Smooth muscle cell (in vitro differentiated cells): ENCODE results near the gene CFAP410. TPM values are rescaled to one million over a fixed set of nuclear protein-coding genes. Genes with fewer than 3 reads are reported as not detected.
"Not testable (repeated sequence)": the region's sequence is repeated elsewhere in the genome, so short reads cannot be mapped to it uniquely, and the experiment has no call there.

Experiments
- DNase-seq: peaks from one replicate; lab custom pipeline; 2025; ENCODE audit not compliant: unreplicated experiment; lab: John Stamatoyannopoulos, UW
- H2AFZ ChIP-seq: fragments of 200-600 bp; sonication (generic); 2 replicates; pipeline ENCODE4 v1.6.0; 2016; ENCODE audit warnings: antibody characterized with exemption, low read depth, mild to moderate bottlenecking
- H3F3A ChIP-seq: fragments of 200-600 bp; sonication (generic); 2 replicates; pipeline ENCODE4 v1.6.0; 2017; ENCODE audit warnings: antibody characterized with exemption, low read depth
- H3K27ac ChIP-seq: fragments of 200-600 bp; sonication (generic); 2 replicates; pipeline ENCODE4 v1.5.1; 2016; ENCODE audit warnings: low read depth, mild to moderate bottlenecking
- H3K27me3 ChIP-seq: fragments of 200-600 bp; sonication (generic); 2 replicates; pipeline ENCODE4 v1.6.1; 2016; ENCODE audit warnings: low read depth, mild to moderate bottlenecking
- H3K36me3 ChIP-seq: fragments of 200-600 bp; sonication (generic); 2 replicates; pipeline ENCODE4 v1.5.1; 2016; ENCODE audit warnings: low read depth
- H3K4me1 ChIP-seq: fragments of 200-600 bp; sonication (generic); 2 replicates; pipeline ENCODE4 v1.5.1; 2016; ENCODE audit warnings: low read depth
- H3K4me2 ChIP-seq: fragments of 200-600 bp; sonication (generic); 2 replicates; pipeline ENCODE4 v1.6.0; 2016; ENCODE audit warnings: mild to moderate bottlenecking
- H3K4me3 ChIP-seq: fragments of 200-600 bp; sonication (generic); 2 replicates; pipeline ENCODE4 v1.5.1; 2016; ENCODE audit warnings: mild to moderate bottlenecking
- H3K79me2 ChIP-seq: fragments of 200-600 bp; sonication (generic); 2 replicates; pipeline ENCODE4 v1.6.0; 2016; ENCODE audit warnings: low read depth, mild to moderate bottlenecking
- H3K9ac ChIP-seq: fragments of 200-600 bp; sonication (generic); 2 replicates; pipeline ENCODE4 v1.6.0; 2016; ENCODE audit warnings: low read depth
- H3K9me3 ChIP-seq: fragments of 200-600 bp; sonication (generic); replicated peaks from 2 replicates; pipeline ENCODE4 v1.5.1; 2016; ENCODE audit warnings: low read depth
- H4K20me1 ChIP-seq: fragments of 200-600 bp; sonication (generic); 2 replicates; pipeline ENCODE4 v1.6.0; 2016; ENCODE audit warnings: low read depth
- whole genome bisulfite sequencing: methylation state at CpG from one replicate; pipeline ENCODE4 v1.1.7; 2016; ENCODE audit warnings: low lambda C conversion rate; 5-methylcytosine and 5-hydroxymethylcytosine counted together
- polyA plus RNA-seq: library from polyadenylated mRNA; unstranded; fragments of >200 nt; fragmentation: Nextera tagmentation; extraction: Ambion mirVana; gene quantifications from 2 replicates; pipeline ENCODE4 v1.2.1, GENCODE V29; 2016
- total RNA-seq: library from RNA; depleted of rRNA; stranded (reverse); fragments of >200 nt; gene quantifications from 2 replicates; pipeline ENCODE4 v1.2.3, GENCODE V29; 2014
- TF ChIP-seq, protein P1 (sequence below): fragments of 200-600 bp; sonication (generic); IDR thresholded peaks from 2 replicates; pipeline ENCODE4 v1.5.1; 2017; ENCODE audit warnings: borderline replicate concordance, mild to moderate bottlenecking, antibody characterized with exemption; ENCODE audit not compliant: insufficient read depth, poor library complexity, severe bottlenecking

The CFAP410 gene
- total and polyA plus RNA-seq, 2 experiments from 2014 or later, result 6.5 to 21.7 TPM

- TF ChIP-seq, protein P1, sequence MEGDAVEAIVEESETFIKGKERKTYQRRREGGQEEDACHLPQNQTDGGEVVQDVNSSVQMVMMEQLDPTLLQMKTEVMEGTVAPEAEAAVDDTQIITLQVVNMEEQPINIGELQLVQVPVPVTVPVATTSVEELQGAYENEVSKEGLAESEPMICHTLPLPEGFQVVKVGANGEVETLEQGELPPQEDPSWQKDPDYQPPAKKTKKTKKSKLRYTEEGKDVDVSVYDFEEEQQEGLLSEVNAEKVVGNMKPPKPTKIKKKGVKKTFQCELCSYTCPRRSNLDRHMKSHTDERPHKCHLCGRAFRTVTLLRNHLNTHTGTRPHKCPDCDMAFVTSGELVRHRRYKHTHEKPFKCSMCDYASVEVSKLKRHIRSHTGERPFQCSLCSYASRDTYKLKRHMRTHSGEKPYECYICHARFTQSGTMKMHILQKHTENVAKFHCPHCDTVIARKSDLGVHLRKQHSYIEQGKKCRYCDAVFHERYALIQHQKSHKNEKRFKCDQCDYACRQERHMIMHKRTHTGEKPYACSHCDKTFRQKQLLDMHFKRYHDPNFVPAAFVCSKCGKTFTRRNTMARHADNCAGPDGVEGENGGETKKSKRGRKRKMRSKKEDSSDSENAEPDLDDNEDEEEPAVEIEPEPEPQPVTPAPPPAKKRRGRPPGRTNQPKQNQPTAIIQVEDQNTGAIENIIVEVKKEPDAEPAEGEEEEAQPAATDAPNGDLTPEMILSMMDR, result no peak
- 80% methylated on average over 11 of the region's 11 CpGs for WGBS
Measured at GRCh38 chr21:44345495-44345894, 6.3 kb upstream of the CFAP410 start.

GRCh38 chr21:44344541-44345183, 5.5 kb upstream of the CFAP410 start:
- Histone ChIP-seq H3K4me2 (no peak overlapping the region), H2AFZ (no peak overlapping the region), H3F3A (peaks cover 4% of the 10 kb centered on the region), H3K4me1 (no peaks in the 10 kb centered on the region), H3K27ac (no peak overlapping the region), H3K36me3 (no peaks in the 10 kb centered on the region), H3K9ac (no peak overlapping the region), H3K27me3 (no peaks in the 10 kb centered on the region), H3K79me2 (no peaks in the 10 kb centered on the region), H3K4me3 (no peak overlapping the region), H4K20me1 (no peaks in the 10 kb centered on the region), H3K9me3 (no peaks in the 10 kb centered on the region)
- 92% methylated on average over 17 of the region's 17 CpGs for WGBS
- no peak for DNase-seq
- TF ChIP-seq, protein P1, result no peak

More at GRCh38 chr21:44345495-44345894, 6.3 kb upstream of the CFAP410 start:
- Histone ChIP-seq H3K4me1 (no peaks in the 10 kb centered on the region), H3K79me2 (no peaks in the 10 kb centered on the region), H4K20me1 (no peaks in the 10 kb centered on the region), H2AFZ (no peak overlapping the region), H3K4me2 (no peak overlapping the region), H3K27me3 (no peaks in the 10 kb centered on the region), H3F3A (no peaks in the 10 kb centered on the region), H3K9ac (no peak overlapping the region), H3K36me3 (no peaks in the 10 kb centered on the region), H3K27ac (no peak overlapping the region), H3K4me3 (no peak overlapping the region), H3K9me3 (no peaks in the 10 kb centered on the region)
- no peak for DNase-seq

DNA sequence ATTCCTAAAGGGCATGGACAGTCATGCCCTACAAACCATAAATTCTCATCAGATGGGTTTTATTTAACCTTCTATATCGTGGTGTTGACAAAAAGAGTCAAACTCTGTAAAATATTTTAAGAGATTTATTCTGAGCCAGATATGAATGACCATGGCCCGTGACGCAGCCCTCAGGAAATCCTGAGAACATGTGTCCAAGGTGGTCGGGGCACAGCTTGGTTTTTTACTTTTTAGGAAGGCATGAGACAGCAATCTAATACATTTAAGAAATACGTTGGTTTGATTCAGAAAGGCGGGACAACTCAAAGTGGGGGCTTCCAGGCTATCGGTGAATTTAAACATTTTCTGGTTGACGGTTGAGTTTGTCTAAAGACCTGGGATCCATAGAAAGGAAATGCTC, 3.8 kb upstream of the CFAP410 start:
- not testable (repeated sequence) for DNase-seq, H3K4me1 ChIP-seq, H3K9me3 ChIP-seq, H3K27me3 ChIP-seq, H3K36me3 ChIP-seq, H3K9ac ChIP-seq, H3K27ac ChIP-seq, H2AFZ ChIP-seq, H3K4me2 ChIP-seq, H3K4me3 ChIP-seq, H4K20me1 ChIP-seq, H3K79me2 ChIP-seq
- peaks cover 11% of the 10 kb centered on the region for H3F3A ChIP-seq
- 95% methylated on average over 8 of the region's 8 CpGs for WGBS

GRCh38 chr21:44341726-44342458, 2.7 kb upstream of the CFAP410 start:
- not testable (repeated sequence) for H3K4me3 ChIP-seq, H3K27ac ChIP-seq, H3K4me1 ChIP-seq, H3K9me3 ChIP-seq, H2AFZ ChIP-seq, H3K36me3 ChIP-seq, H3K4me2 ChIP-seq, H3K9ac ChIP-seq, H3K27me3 ChIP-seq, DNase-seq, H3K79me2 ChIP-seq, H4K20me1 ChIP-seq
- 74% methylated on average over 12 of the region's 12 CpGs for WGBS
- H3F3A ChIP-seq, result peaks cover 13% of the 10 kb centered on the region
